B cell (primary cell): ENCODE data around the gene IPO11. TPM values are rescaled to one million over a fixed set of nuclear protein-coding genes. Genes with fewer than 3 reads are reported as not detected.
"Not testable (repeated sequence)": the region's sequence is repeated elsewhere in the genome, so short reads cannot be mapped to it uniquely, and the experiment has no call there.

Experiments used
- ATAC-seq: fragments of 200-7000 bp; cut with Tn5 transposase; one replicate; pipeline ENCODE4 v1.10.0; 2021; ENCODE audit warnings: low read depth, mild to moderate bottlenecking, moderate number of reproducible peaks, moderate library complexity
- CTCF ChIA-PET: fragments of 350-600 bp; sonication (Branson Sonifier 250); formaldehyde crosslinking; loops from one replicate; lab custom pipeline; 2021; ENCODE audit warnings: antibody characterized with exemption, inconsistent platforms; lab: Charles Lee
- POLR2A ChIA-PET: fragments of 350-600 bp; sonication (Branson Sonifier 250); formaldehyde crosslinking; loops from one replicate; lab custom pipeline; 2021; ENCODE audit warnings: antibody characterized with exemption; lab: Charles Lee
- DNase-seq: peaks from one replicate; pipeline ENCODE4 v3.0.0; 2013
- H2AFZ ChIP-seq: 2 replicates; pipeline ENCODE4 v1.6.1; 2012; ENCODE audit warnings: mild to moderate bottlenecking, low read depth, low read length; ENCODE audit not compliant: insufficient read depth, poor library complexity, severe bottlenecking
- H3K27ac ChIP-seq, 2 donors: 1 replicate in 1 of 2; 2 replicates in 1 of 2; pipeline ENCODE4 v1.5.1; 2012 to 2013; ENCODE audit warnings: low read length in 2 of 2, mild to moderate bottlenecking in 2 of 2, moderate library complexity in 1 of 2
- H3K27me3 ChIP-seq, 4 experiments: fragments of 200-600 bp in 1 of 4; sonication (generic) in 1 of 4; replicated peaks in 1 of 4; 1 replicate in 2 of 4; 2 replicates in 2 of 4; pipeline versions ENCODE4 v1.6.1 to v1.7.0; 2013 to 2016; ENCODE audit warnings: low read length in 3 of 4, mild to moderate bottlenecking in 2 of 4, mixed read lengths in 1 of 4, moderate library complexity in 1 of 4; ENCODE audit not compliant: insufficient read depth in 4 of 4, control insufficient read depth in 3 of 4; ENCODE audit errors: control extremely low read depth in 1 of 4
- H3K36me3 ChIP-seq, 2 experiments: replicated peaks in 1 of 2; 1 replicate in 1 of 2; 2 replicates in 1 of 2; pipeline versions ENCODE4 v1.6.1 to v1.7.1; 2013; ENCODE audit warnings: low read length in 1 of 2; ENCODE audit not compliant: insufficient read depth in 2 of 2, control insufficient read depth in 1 of 2; ENCODE audit errors: control extremely low read depth in 1 of 2, extremely low read depth in 1 of 2
- H3K4me1 ChIP-seq, 2 donors: fragments of 200-600 bp in 1 of 2; sonication (generic) in 1 of 2; 1 replicate in 1 of 2; 2 replicates in 1 of 2; pipeline versions ENCODE4 v1.5.1 to v1.6.1; 2013 to 2017; ENCODE audit warnings: low read length in 2 of 2; ENCODE audit not compliant: control insufficient read depth in 2 of 2, insufficient read depth in 2 of 2
- H3K4me2 ChIP-seq: replicated peaks from 2 replicates; pipeline ENCODE3; 2012; ENCODE audit warnings: mild to moderate bottlenecking, low read depth, low read length; ENCODE audit not compliant: poor library complexity, severe bottlenecking
- H3K4me3 ChIP-seq, 5 experiments: fragments of 200-600 bp in 1 of 5; sonication (generic) in 1 of 5; 1 replicate in 3 of 5; 2 replicates in 2 of 5; pipeline versions ENCODE4 v1.5.1 to v1.7.0; 2011 to 2016; ENCODE audit warnings: low read length in 4 of 5, mild to moderate bottlenecking in 4 of 5, low read depth in 2 of 5, control low read depth in 1 of 5, moderate library complexity in 1 of 5; ENCODE audit not compliant: insufficient read depth in 1 of 5; ENCODE audit errors: control extremely low read depth in 1 of 5, extremely low read depth in 1 of 5
- H3K79me2 ChIP-seq: fragments of 200-600 bp; sonication (generic); one replicate; pipeline ENCODE4 v1.6.0; 2016; ENCODE audit warnings: low read length; ENCODE audit not compliant: control insufficient read depth, insufficient read depth
- H3K9ac ChIP-seq: fragments of 200-600 bp; sonication (generic); 2 replicates; pipeline ENCODE4 v1.6.1; 2017; ENCODE audit warnings: mild to moderate bottlenecking, low read length, moderate library complexity
- H3K9me3 ChIP-seq, 3 donors: one replicate each; pipeline versions ENCODE4 v1.6.1 to v1.7.1; 2013; ENCODE audit warnings: low read length in 2 of 3; ENCODE audit not compliant: control insufficient read depth in 2 of 3, insufficient read depth in 1 of 3; ENCODE audit errors: control extremely low read depth in 1 of 3
- H4K20me1 ChIP-seq: 2 replicates; pipeline ENCODE4 v1.6.0; 2012; ENCODE audit warnings: mild to moderate bottlenecking, low read length; ENCODE audit not compliant: insufficient read depth, control insufficient read depth, poor library complexity, severe bottlenecking
- H3K27ac Mint-ChIP-seq: one replicate; pipeline ENCODE4 v1.8.0; 2021; ENCODE audit warnings: mixed read lengths
- H3K27me3 Mint-ChIP-seq: one replicate; pipeline ENCODE4 v1.8.0; 2021; ENCODE audit warnings: mixed read lengths
- H3K4me1 Mint-ChIP-seq: one replicate; pipeline ENCODE4 v1.8.0; 2021; ENCODE audit warnings: mixed read lengths
- H3K4me3 Mint-ChIP-seq: one replicate; pipeline ENCODE4 v1.8.0; 2021; ENCODE audit warnings: mixed read lengths
- H3K9me3 Mint-ChIP-seq: one replicate; pipeline ENCODE4 v1.8.0; 2022; ENCODE audit warnings: mixed read lengths; ENCODE audit not compliant: insufficient read depth
- CTCF ChIP-seq: fragments of 200-600 bp; IDR thresholded peaks from one replicate; pipeline ENCODE4 v1.8.0; 2022; ENCODE audit warnings: antibody characterized with exemption, mild to moderate bottlenecking
- EZH2 ChIP-seq: IDR thresholded peaks from 2 replicates; pipeline ENCODE4 v1.6.1; 2012; ENCODE audit warnings: borderline replicate concordance, low read depth, mild to moderate bottlenecking, moderate library complexity, low read length; ENCODE audit not compliant: insufficient read depth, poor library complexity, severe bottlenecking
- WGBS: methylation state at CpG from one replicate; pipeline ENCODE4 v1.1.5; 2013; ENCODE audit warnings: missing lambda C conversion rate; ENCODE audit not compliant: insufficient coverage; 5-methylcytosine and 5-hydroxymethylcytosine counted together
- intact Hi-C: fragments of 100-400 bp; cut with micrococcal nuclease; formaldehyde crosslinking; loops from one replicate; pipeline ENCODE4 v1.10.0; 2022
- polyA plus RNA-seq: library from polyadenylated mRNA; depleted of rRNA; stranded (reverse); fragments of >200 nt; gene quantifications from 2 replicates; pipeline ENCODE4 v1.2.3, GENCODE V29; 2012
- total RNA-seq, 2 donors: library from RNA; stranded (reverse); fragments of 120-200 nt in 1 of 2; gene quantifications; 1 replicate in 1 of 2; 2 replicates in 1 of 2; pipeline versions ENCODE4 v1.2.3 to v1.2.4, GENCODE V29; 2013 to 2022

IPO11 gene
- total and polyA plus RNA-seq, 2 donors (not counting 1 experiment from before 2014, with no cell fraction given): 3.8 to 37.4 TPM

GRCh38 chr5:62623271-62623670 lies 210.7 kb downstream of the IPO11 start:
- Histone ChIP-seq H3K4me3 (no peak overlapping the region), H4K20me1 (no peaks in the 10 kb centered on the region), H3K27ac (no peak overlapping the region), H3K9ac (no peak overlapping the region), H3K79me2 (no peaks in the 10 kb centered on the region), H3K4me2 (no peak overlapping the region), H2AFZ (no peak overlapping the region), H3K9me3 (no peaks in the 10 kb centered on the region), H3K27me3 (no peaks in the 10 kb centered on the region), H3K4me1 (no peaks in the 10 kb centered on the region), H3K36me3 (no peaks in the 10 kb centered on the region)
- Mint-ChIP-seq H3K27me3 (no peaks in the 10 kb centered on the region), H3K4me1 (no peaks in the 10 kb centered on the region), H3K9me3 (no peaks in the 10 kb centered on the region), H3K4me3 (no peak overlapping the region), H3K27ac (no peak overlapping the region)
- intact Hi-C loops: no loop called here
- TF ChIP-seq EZH2 (no peak), CTCF (no peak)
- no CpG with 5 or more reads among the region's 1 CpG for WGBS
- DNase-seq: no peak
- no peak for ATAC-seq
- CTCF ChIA-PET: no interaction called here
- POLR2A ChIA-PET: no interaction called here

- H3K9me3 Mint-ChIP-seq, POLR2A ChIA-PET, intact Hi-C loops, ATAC-seq, H3K27me3 ChIP-seq, H3K27me3 Mint-ChIP-seq, H3K79me2 ChIP-seq, H2AFZ ChIP-seq, H3K4me2 ChIP-seq, H3K4me3 ChIP-seq, CTCF ChIA-PET, DNase-seq, H3K27ac Mint-ChIP-seq, H3K4me1 Mint-ChIP-seq, H4K20me1 ChIP-seq, H3K4me1 ChIP-seq, H3K27ac ChIP-seq, H3K36me3 ChIP-seq, H3K9ac ChIP-seq, H3K4me3 Mint-ChIP-seq, H3K9me3 ChIP-seq: not testable (repeated sequence)
- WGBS: 92% methylated on average over 5 of the region's 7 CpGs
These were observed 211.9 kb downstream of the IPO11 start for GRCh38 chr5:62624436-62624835.
